ENCODE data around the gene FGF7.
"Not testable (repeated sequence)": the region's sequence is repeated elsewhere in the genome, so short reads cannot be mapped to it uniquely, and the experiment has no call there.

FGF7 gene

DNA sequence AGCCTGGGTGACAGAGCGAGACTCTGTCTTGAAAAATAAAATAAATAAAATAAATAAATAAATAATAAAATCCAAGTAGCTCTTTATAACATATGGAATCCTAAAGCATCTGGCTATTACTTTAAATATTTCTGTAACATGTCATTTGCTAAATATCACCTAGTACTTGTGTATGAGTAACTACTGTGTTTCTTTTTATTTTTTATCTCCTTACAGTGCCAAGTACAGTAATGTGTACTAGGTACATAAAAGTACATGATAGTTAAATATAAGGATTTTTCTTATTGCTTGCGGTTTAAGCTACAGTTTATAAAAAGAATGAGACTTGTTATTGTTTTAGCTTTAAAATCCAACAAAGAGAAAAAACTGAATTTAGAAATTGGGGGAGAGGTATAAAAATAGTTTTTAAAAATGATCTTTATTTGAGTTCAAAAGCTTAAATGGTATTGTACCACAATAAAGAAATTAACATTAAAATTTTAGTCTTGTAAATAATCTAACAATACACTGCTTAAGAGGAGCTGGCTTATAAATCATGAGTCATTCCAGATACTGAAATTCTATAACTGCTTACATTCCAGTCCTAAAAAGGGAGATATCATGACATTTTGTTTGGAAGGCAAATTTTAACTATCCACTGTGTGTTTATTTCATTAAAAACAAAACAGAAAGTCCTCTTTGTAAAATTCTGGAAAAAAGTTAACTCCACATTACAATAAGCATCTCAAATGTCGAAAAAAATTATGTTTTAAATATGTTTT is 73.1 kb downstream of the FGF7 start:
- no peak for DNase-seq

DNA sequence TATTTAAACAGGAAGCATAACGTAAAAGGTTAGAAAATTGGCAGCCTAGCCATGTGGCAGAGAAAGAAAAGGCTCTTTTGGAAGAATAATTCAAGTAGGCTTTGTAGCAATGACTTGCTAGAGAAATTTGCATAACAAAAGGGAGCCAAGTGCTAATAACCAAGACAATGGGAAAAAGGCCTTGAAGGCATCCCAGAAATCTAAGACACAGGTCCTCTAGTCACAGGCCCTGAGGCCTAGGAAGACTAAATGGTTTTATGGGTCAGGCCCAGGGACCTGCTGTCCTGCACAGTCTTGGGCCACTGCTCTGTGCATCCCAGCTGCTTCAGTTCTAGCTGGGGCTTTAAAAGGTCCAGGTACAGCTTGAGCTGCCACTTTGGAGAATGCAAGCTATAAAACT is 78.5 kb downstream of the FGF7 start:
- no peak for DNase-seq

DNA sequence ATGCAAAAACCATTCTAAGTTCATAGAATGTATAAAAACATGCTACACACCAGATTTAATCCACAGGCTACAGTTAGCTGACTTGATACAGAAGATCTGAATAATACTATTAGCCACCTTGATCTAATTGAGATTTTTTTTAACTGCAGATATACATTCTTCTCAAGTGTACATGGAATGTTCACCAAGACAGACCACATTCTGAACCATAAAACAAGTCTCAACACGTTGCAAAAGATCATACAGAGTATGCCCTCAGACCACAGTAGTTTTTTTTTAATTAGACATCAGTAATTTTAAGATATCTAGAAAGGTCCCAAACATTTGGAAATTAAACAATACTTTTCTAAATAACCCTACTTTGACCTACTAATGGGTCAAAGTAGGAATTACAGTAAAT is 83.3 kb downstream of the FGF7 start:
- DNase-seq = no peak

DNA sequence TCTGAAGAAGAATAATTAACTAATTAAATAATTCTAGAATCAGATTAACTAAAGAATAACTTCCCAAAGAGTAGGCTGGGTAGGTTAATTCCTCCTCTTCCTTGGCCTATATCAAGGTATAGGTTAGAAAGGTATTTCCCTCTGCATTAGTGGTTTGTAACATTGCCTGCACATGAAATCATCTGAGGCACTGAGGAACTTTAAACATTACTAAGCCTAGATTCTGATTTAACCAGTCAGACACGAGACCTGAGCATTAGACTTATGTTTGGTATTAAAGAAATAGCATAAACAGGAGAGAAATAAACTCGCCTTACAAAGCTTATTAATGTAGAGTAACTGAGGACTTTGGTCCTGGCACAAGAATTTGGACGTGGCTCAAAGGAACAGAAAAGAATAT is 84.2 kb downstream of the FGF7 start:
- no peak for DNase-seq

DNA sequence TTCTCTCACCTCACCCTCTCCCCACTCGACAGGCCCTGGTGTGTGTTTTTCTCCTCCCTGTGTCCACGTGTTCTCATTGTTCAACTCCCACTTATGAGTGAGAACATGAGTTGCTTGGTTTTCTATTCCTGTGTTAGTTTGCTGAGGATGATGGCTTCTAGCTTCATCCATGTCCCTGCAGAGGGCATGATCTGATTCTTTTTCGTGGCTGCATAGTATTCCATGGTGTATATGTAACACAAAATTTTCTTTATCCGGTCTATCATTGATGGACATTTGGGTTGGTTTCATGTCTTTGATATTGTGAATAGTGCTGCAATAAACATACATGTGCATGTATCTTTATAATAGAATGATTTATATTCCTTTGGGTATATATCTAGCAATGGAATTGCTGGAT is 89.7 kb downstream of the FGF7 start:
- not testable (repeated sequence) for DNase-seq

DNA sequence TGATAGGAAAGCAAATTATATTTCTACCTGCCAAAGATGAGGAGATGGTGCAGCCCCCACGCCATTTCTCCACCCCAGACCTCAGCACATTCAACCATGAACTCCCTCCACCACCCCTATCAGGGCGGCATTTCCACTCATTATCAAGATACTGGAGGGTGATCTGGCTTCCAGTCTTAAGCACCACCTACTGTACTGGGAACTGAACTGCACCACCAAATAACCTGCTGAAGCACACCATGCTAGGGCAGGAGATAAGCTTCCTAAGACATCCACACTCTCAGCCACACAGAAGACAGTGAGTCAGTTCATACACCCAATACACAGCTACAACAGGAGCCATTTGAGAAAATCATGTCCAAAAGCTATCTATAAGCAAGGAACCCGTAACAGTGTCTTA is 98.8 kb downstream of the FGF7 start:
- no peak for DNase-seq

DNA sequence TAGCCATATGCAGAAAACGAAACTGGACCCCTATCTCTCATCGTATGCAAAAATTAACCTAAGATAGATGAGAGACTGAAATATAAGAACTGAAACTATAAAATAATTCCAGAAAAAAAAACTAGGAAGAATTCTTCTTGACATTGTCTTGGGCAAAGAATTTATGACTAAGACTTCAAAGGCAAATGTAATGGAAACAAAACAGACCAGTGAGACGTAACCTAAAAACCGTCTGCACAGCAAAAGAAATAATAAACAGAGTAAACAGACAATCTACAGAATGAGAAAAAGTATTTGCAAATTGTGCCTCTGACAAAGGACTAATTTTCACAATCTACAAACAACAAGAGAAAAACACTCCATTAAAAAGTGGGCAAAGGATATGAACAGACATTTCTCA is 105.2 kb downstream of the FGF7 start:
- DNase-seq = no peak

DNA sequence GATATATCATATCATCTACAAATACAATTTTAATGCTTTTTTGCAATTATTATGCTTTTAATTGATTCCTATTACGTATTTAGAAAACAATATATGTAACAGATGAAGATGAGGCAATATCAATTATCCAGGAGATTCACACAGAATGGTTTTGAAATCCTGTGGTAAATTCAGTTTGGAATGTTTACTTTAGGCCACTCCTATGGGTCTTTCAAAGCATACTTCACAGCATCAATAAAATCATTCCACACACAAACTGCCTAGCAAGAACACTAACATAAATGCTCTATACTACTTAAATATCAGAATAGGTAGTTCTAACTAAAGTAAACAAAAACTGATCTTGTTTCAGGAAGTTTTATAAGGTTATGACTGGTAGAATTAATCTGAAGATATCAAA is 107.0 kb downstream of the FGF7 start:
- DNase-seq = no peak

All from activated CD4-positive, alpha-beta T cell treated with anti-CD3 and anti-CD28 coated beads, Interleukin-2, amount 50 U/mL, for 48 hours (primary cell).